CD14-positive monocyte (primary cell): ENCODE results near the gene USP6. TPM values are rescaled to one million over a fixed set of nuclear protein-coding genes. Genes with fewer than 3 reads are reported as not detected.
A peak's percentile ranks its signal among the peaks of the same experiment; 100 is the strongest.
"Not testable (repeated sequence)": the region's sequence is repeated elsewhere in the genome, so short reads cannot be mapped to it uniquely, and the experiment has no call there.

ENCODE experiments used
- DNase-seq, 3 donors: peaks; one replicate each; pipeline ENCODE4 v3.0.0-alpha.2; 2011 to 2022
- H2AFZ ChIP-seq: 2 replicates; pipeline ENCODE4 v1.6.0; 2012; ENCODE audit warnings: mild to moderate bottlenecking, low read depth, low read length, inconsistent platforms; ENCODE audit not compliant: insufficient read depth, poor library complexity, severe bottlenecking
- H3K27ac ChIP-seq, 2 donors: 1 replicate in 1 of 2; 2 replicates in 1 of 2; pipeline ENCODE4 v1.5.1; 2012 to 2013; ENCODE audit warnings: low read length in 2 of 2, control low read depth in 1 of 2, inconsistent platforms in 1 of 2, low read depth in 1 of 2, mild to moderate bottlenecking in 1 of 2
- H3K27me3 ChIP-seq, 2 donors: one replicate each; pipeline versions ENCODE4 v1.6.0 to v1.6.1; 2011 to 2013; ENCODE audit warnings: low read length in 2 of 2; ENCODE audit not compliant: control insufficient read depth in 2 of 2, insufficient read depth in 2 of 2
- H3K36me3 ChIP-seq, 2 donors: replicated peaks in 1 of 2; 1 replicate in 1 of 2; 2 replicates in 1 of 2; pipeline versions ENCODE4 v1.5.1 to v1.6.1; 2012 to 2013; ENCODE audit warnings: low read length in 2 of 2, control low read depth in 1 of 2, inconsistent platforms in 1 of 2, mild to moderate bottlenecking in 1 of 2; ENCODE audit not compliant: insufficient read depth in 2 of 2, control insufficient read depth in 1 of 2
- H3K4me1 ChIP-seq, 2 donors: 1 replicate in 1 of 2; 2 replicates in 1 of 2; pipeline versions ENCODE4 v1.5.1 to v1.6.1; 2012 to 2013; ENCODE audit warnings: low read length in 2 of 2, control low read depth in 1 of 2, inconsistent platforms in 1 of 2, mild to moderate bottlenecking in 1 of 2, moderate library complexity in 1 of 2; ENCODE audit not compliant: insufficient read depth in 2 of 2, control insufficient read depth in 1 of 2
- H3K4me2 ChIP-seq: replicated peaks from 2 replicates; pipeline ENCODE3; 2012; ENCODE audit warnings: low read length, moderate library complexity, mild to moderate bottlenecking; ENCODE audit not compliant: poor library complexity, severe bottlenecking; ENCODE audit errors: extremely low read depth
- H3K4me3 ChIP-seq, 3 experiments: fragments of 200-600 bp in 1 of 3; sonication (generic) in 1 of 3; replicated peaks in 1 of 3; 1 replicate in 2 of 3; 2 replicates in 1 of 3; pipeline ENCODE4 v1.5.1; 2011 to 2013; ENCODE audit warnings: low read length in 3 of 3, mild to moderate bottlenecking in 3 of 3, control low read depth in 2 of 3, low read depth in 2 of 3, inconsistent platforms in 1 of 3, moderate library complexity in 1 of 3
- H3K79me2 ChIP-seq: 2 replicates; pipeline ENCODE4 v1.6.0; 2012; ENCODE audit warnings: mild to moderate bottlenecking, control low read depth, inconsistent platforms, low read length, moderate library complexity; ENCODE audit not compliant: insufficient read depth
- H3K9ac ChIP-seq: 2 replicates; pipeline ENCODE4 v1.6.0; 2017; ENCODE audit warnings: low read length, mild to moderate bottlenecking; ENCODE audit not compliant: insufficient read depth, poor library complexity, severe bottlenecking
- H3K9me3 ChIP-seq, 2 donors: replicated peaks in 1 of 2; 1 replicate in 1 of 2; 2 replicates in 1 of 2; pipeline versions ENCODE4 v1.5.1 to v1.6.1; 2012 to 2013; ENCODE audit warnings: low read length in 2 of 2, control low read depth in 1 of 2; ENCODE audit not compliant: control insufficient read depth in 1 of 2, insufficient read depth in 1 of 2
- H4K20me1 ChIP-seq: 2 replicates; pipeline ENCODE4 v1.6.0; 2012; ENCODE audit warnings: mild to moderate bottlenecking, low read length, control low read depth, moderate library complexity; ENCODE audit not compliant: insufficient read depth
- H3K27ac Mint-ChIP-seq, 7 donors: one replicate each; pipeline ENCODE4 v1.8.0; 2020; ENCODE audit warnings: mild to moderate bottlenecking in 7 of 7, mixed read lengths in 7 of 7, moderate library complexity in 6 of 7, inconsistent platforms in 2 of 7
- H3K27me3 Mint-ChIP-seq, 3 donors: one replicate each; pipeline ENCODE4 v1.8.0; 2021 to 2022; ENCODE audit warnings: low read depth in 3 of 3, mild to moderate bottlenecking in 3 of 3, mixed read lengths in 3 of 3, moderate library complexity in 3 of 3, inconsistent platforms in 1 of 3
- H3K36me3 Mint-ChIP-seq, 2 donors: one replicate each; pipeline ENCODE4 v1.8.0; 2020; ENCODE audit warnings: mixed read lengths in 2 of 2, inconsistent platforms in 1 of 2, mild to moderate bottlenecking in 1 of 2
- H3K4me1 Mint-ChIP-seq: one replicate; pipeline ENCODE4 v1.8.0; 2020; ENCODE audit warnings: mild to moderate bottlenecking, mixed read lengths
- H3K4me3 Mint-ChIP-seq, 2 donors: one replicate each; pipeline ENCODE4 v1.8.0; 2020; ENCODE audit warnings: mild to moderate bottlenecking in 2 of 2, mixed read lengths in 2 of 2, moderate library complexity in 1 of 2
- H3K9me3 Mint-ChIP-seq, 7 donors: one replicate each; pipeline ENCODE4 v1.8.0; 2020 to 2022; ENCODE audit warnings: mixed read lengths in 7 of 7, mild to moderate bottlenecking in 6 of 7, moderate library complexity in 6 of 7, inconsistent platforms in 2 of 7
- CTCF ChIP-seq: fragments of 200-600 bp; IDR thresholded peaks from one replicate; pipeline ENCODE4 v1.8.0; 2022; ENCODE audit warnings: antibody characterized with exemption, mild to moderate bottlenecking
- WGBS: methylation state at CpG from one replicate; pipeline ENCODE4 v1.1.5; 2013; ENCODE audit warnings: missing lambda C conversion rate; ENCODE audit not compliant: insufficient coverage; 5-methylcytosine and 5-hydroxymethylcytosine counted together
- intact Hi-C, 2 donors: fragments of 100-400 bp; cut with micrococcal nuclease; formaldehyde crosslinking; loops; one replicate each; pipeline versions ENCODE4 v1.15.0 to v1.15.1; 2023
- polyA plus RNA-seq, 3 donors: library from polyadenylated mRNA; depleted of rRNA in 1 of 3; unstranded in 2 of 3; stranded (reverse) in 1 of 3; fragments of 300-500 nt in 2 of 3; fragments of >200 nt in 1 of 3; fragmentation: Illumina TruSeq in 2 of 3; gene quantifications; 1 replicate in 2 of 3; 2 replicates in 1 of 3; pipeline ENCODE4 v1.2.3, GENCODE V29; 2012 to 2021

Gene USP6
- polyA plus RNA-seq, 3 donors: 0.02 to 0.08 (median 0.02) TPM

- Mint-ChIP-seq H3K4me1 (peaks cover 35% of the 10 kb centered on the region), H3K27ac (peak overlapping the region in 2 of 7 donors; percentile 23 to 42), H3K4me3 (no peak overlapping the region), H3K36me3 (peaks cover 65 to 99% of the 10 kb centered on the region in 2 donors), H3K9me3 (no peaks in the 10 kb centered on the region), H3K27me3 (peaks cover 0 to 2% (median 0%) of the 10 kb centered on the region in 3 donors)
- Histone ChIP-seq H2AFZ (no peak overlapping the region), H3K9me3 (no peaks in the 10 kb centered on the region), H3K27ac (no peak overlapping the region), H3K79me2 (peaks cover 16% of the 10 kb centered on the region), H3K4me1 (peaks cover 15 to 26% of the 10 kb centered on the region in 2 donors), H3K4me2 (no peak overlapping the region), H3K9ac (no peak overlapping the region), H3K36me3 (peaks cover 70 to 94% of the 10 kb centered on the region in 2 donors), H3K4me3 (no peak overlapping the region), H4K20me1 (peaks cover 73% of the 10 kb centered on the region), H3K27me3 (no peaks in the 10 kb centered on the region)
- TF ChIP-seq CTCF: no peak
- 100% methylated on average over 3 of the region's 6 CpGs for WGBS
- DNase-seq: no peak
- intact Hi-C loops: no loop called here
These were observed 103.7 kb downstream of the USP6 start for GRCh38 chr17:5219536-5219935.

- Histone ChIP-seq H3K27me3 (no peaks in the 10 kb centered on the region), H3K4me3 (no peak overlapping the region), H3K27ac (no peak overlapping the region), H3K9me3 (no peaks in the 10 kb centered on the region), H2AFZ (no peak overlapping the region), H3K4me2 (no peak overlapping the region), H3K36me3 (peaks cover 68 to 94% of the 10 kb centered on the region in 2 donors), H4K20me1 (peaks cover 74% of the 10 kb centered on the region), H3K4me1 (peaks cover 19 to 32% of the 10 kb centered on the region in 2 donors), H3K79me2 (peaks cover 21% of the 10 kb centered on the region), H3K9ac (no peak overlapping the region)
- intact Hi-C loops: no loop called here
- H3K27me3 Mint-ChIP-seq: peaks cover 0 to 2% (median 0%) of the 10 kb centered on the region in 3 donors
- DNase-seq: no peak
- H3K9me3 Mint-ChIP-seq: no peaks in the 10 kb centered on the region
- H3K4me3 Mint-ChIP-seq: no peak overlapping the region
- peaks cover 40% of the 10 kb centered on the region for H3K4me1 Mint-ChIP-seq
- H3K27ac Mint-ChIP-seq: peak overlapping the region in 2 of 7 donors; percentile 23 to 37
- 100% methylated on average over 2 of the region's 5 CpGs for WGBS
- TF ChIP-seq CTCF: no peak
- peaks cover 65 to 99% of the 10 kb centered on the region in 2 donors for H3K36me3 Mint-ChIP-seq
These were observed 104.2 kb downstream of the USP6 start for GRCh38 chr17:5220074-5220473.

GRCh38 chr17:5221912-5222311 lies 106.1 kb downstream of the USP6 start:
- peak overlapping the region in 1 of 2 donors; percentile 19 for H3K27ac ChIP-seq
- 100% methylated on average over 5 of the region's 12 CpGs for WGBS
- intact Hi-C loops: not testable (repeated sequence)

More at GRCh38 chr17:5221912-5222311, 106.1 kb downstream of the USP6 start:
- not testable (repeated sequence) for DNase-seq, H3K4me2 ChIP-seq, H2AFZ ChIP-seq, H3K4me3 Mint-ChIP-seq, H3K27me3 ChIP-seq, H3K9me3 ChIP-seq, H3K4me3 ChIP-seq, H3K9ac ChIP-seq, H3K27me3 Mint-ChIP-seq, H3K9me3 Mint-ChIP-seq
- H4K20me1 ChIP-seq: peaks cover 55% of the 10 kb centered on the region
- Mint-ChIP-seq H3K4me1 (peaks cover 59% of the 10 kb centered on the region), H3K27ac (peak overlapping the region; percentile 62 to 92 (median 86)), H3K36me3 (peaks cover 61 to 99% of the 10 kb centered on the region in 2 donors)
- peaks cover 63 to 84% of the 10 kb centered on the region in 2 donors for H3K36me3 ChIP-seq
- H3K79me2 ChIP-seq: peaks cover 34% of the 10 kb centered on the region
- H3K4me1 ChIP-seq: peaks cover 37 to 50% of the 10 kb centered on the region in 2 donors
